Stimulated activated CD8-positive, alpha-beta memory T cell treated with anti-CD3 and anti-CD28 coated beads, Interleukin-15, amount 100 ng/mL, for 1 hour (primary cell): ENCODE results near the gene TRAP1.
"Not testable (repeated sequence)": the region's sequence is repeated elsewhere in the genome, so short reads cannot be mapped to it uniquely, and the experiment has no call there.

Experiments used
- DNase-seq: peaks from one replicate; pipeline ENCODE4 v3.0.0-alpha.2; 2020; ENCODE audit warnings: low read depth

The TRAP1 gene

DNA sequence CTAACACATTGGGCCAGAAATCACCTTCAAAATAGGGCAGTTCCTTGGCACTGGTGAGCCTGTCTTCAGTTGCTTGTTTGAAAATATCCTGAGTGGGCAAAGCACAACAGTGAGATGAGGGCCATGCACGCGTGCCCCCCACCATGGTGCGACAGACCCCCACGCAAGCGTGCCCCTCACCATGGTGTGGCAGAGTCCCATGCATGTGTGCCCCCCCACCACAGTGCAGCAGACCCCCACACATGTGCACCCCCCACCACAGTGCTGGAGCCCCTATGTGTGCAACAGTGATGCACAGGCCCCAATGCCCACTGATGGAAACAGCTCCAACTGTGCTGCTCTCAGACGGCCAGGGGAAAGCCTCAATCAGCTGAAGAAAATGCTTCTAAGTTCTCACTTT lies 18.8 kb upstream of the TRAP1 start:
- DNase-seq, result no peak

DNA sequence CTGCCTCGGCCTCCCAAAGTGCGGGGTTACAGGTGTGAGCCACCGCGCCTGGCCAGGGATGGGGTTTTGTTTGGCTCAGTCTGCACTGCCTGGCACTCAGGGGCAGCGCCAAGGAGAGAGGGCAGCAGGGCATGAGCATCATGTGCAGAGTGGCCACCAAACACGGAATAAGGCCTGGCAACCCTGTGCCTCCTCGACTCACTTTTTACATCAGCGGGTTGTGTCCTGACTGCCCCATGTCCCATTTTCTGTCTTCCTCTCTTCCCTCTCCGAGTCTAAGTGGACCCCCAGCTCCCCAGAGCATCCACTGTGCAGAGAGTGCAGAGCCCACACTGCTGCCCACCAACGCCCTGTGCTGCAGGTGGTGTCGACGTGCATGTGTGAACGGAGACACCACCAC lies 18.2 kb upstream of the TRAP1 start:
- no peak for DNase-seq

- no peak for DNase-seq
Measured at GRCh38 chr16:3734758-3735221, 17.5 kb upstream of the TRAP1 start.

DNA sequence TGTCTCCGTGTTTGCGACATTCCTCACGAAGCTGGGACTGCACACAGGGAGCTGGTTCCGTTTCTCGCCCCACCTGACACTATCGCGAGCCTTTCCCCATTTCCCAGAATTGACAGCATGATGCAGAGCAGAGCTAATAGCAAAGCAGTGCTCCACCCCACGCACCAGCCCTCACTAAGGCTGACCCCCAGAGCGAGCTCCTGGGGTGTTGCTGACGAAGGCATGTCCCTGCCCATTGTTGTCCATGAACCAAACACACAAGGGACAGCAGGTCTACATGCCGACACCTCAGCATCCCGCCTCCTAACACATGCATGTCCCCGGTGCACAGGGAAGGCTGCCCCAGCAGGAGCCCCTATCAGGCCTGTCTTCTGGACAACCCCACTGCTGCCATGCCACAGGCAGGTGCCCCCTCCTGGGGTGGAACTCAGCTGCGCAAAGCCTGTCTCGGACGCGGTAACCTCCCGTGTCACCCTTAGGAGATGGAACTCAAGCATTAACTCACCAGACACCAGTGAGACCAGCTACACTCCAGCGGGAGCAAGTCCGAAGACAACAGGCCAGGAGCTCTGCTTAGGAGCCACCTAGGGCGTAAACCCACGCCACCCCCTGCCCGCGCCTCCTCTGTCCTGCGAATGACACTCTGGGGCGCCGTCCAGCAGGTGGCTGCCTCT lies 16.9 kb upstream of the TRAP1 start:
- no peak for DNase-seq

- no peak for DNase-seq
Measured at GRCh38 chr16:3732171-3732570, 14.8 kb upstream of the TRAP1 start.

GRCh38 chr16:3731126-3731935 lies 14.0 kb upstream of the TRAP1 start:
- no peak for DNase-seq

- no peak for DNase-seq
Measured at GRCh38 chr16:3730161-3731125, 13.1 kb upstream of the TRAP1 start.

DNA sequence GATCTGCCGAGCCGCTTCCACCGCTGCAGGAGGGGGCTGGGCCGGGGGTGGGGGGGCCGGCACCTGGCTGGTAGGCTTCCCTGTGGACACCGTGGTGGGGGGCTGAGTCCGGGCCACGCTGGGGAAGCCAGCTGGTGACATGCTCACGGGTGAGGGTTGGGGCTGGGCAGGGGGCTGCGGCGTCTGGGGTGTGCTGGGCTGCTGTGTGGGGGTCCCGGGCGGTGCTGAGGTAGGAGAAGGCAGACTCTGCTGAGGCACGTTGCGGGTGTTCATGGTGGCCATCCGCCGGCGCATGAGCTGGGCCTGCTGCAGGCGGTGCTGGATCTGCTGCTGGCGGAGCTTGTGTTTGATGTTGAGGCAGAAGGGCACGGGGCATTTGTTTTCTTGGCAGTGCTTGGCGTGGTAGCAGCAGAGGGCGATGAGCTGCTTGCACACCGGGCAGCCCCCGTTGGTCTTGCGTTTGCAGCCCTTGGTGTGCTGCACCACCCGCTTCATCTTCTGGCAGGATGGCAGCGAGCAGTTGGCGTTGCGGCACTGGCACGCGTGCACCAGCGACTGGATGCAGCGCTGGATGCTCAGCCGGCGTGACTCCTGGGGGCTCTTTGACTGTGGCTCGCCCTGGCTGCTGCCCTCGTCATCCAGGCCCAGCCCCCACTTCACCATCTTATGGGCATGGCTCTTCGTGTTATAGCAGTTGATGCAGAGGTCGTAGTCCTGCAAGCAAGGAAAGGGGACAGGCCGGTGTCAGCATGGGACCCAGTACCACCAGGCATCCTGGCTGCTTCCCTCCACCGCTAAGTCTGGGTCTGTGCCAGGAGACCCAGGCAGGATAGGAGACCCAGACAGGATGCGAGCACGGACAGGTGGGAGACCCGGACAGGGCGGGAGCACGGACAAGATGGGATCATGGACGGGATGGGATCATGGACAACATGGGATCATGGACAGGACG lies 12.1 kb upstream of the TRAP1 start:
- DNase-seq, result no peak

DNA sequence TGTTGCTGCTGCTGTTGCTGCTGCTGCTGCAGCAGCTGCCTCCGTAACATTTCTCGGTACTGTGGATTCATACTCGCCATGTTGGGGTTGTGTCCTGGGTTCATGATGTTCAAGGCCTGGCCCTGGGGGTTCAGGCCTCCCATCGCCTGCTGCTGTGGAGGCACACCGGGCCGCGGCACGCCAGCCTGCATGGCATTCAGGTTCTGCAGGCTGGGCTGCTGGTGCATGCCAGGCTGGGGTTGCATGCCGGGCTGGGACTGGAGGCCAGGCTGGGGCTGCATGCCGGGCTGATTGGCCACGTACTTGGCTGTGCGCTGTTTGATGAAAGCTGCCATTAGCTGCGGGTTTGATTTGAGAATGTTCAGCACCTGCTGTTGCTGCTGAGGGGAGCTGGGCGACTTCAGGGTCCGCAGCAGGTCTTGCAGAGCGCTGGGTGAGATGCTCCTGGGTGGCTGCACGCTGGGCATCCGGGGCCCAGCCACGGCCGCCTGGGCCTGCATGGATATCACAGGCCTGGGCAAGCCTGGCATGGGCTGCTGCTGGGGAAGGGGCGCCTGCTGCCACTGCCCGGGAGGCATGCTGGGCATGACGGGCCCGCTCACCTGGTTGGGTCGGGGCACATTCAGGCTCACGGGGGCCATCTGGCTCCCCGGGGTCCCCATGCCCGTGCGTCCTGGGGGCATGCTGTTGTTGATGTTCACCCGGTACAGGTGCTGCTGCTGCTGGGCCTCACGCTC lies 11.3 kb upstream of the TRAP1 start:
- DNase-seq, result no peak

DNA sequence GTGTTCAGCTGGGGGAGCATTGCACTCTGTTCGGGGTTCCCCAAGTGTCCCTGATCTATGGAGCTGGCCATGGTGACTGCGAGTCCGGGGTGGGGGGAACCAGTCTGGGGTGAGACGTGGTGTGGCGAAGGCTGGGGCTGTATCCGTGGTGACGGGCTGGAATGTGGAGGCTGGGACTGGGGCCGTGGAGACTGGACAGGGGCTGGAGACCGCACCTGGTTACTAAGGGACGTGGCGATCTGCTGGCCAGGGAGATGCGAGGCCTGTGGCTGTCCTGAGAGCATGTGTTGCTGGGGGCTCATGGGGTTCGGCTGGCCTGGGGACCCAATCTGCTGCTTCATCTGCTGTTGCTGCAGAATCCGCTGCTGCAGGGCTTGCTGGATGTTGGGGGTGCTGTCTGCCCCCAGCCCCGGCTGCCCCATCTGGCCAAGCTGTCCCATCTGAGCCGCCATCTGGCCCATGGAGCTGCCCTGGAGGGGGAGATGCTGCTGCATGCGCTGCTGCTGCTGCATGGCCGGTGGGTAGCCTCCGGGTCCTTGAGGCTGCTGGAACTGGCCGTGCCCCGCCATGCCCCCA lies 10.6 kb upstream of the TRAP1 start:
- no peak for DNase-seq

GRCh38 chr16:3726021-3726687 lies 8.8 kb upstream of the TRAP1 start:
- DNase-seq, result no peak

GRCh38 chr16:3725276-3725675 lies 8.0 kb upstream of the TRAP1 start:
- no peak for DNase-seq

- no peak for DNase-seq
Measured at GRCh38 chr16:3722508-3722907, 5.2 kb upstream of the TRAP1 start.

GRCh38 chr16:3720418-3720817 lies 3.1 kb upstream of the TRAP1 start:
- no peak for DNase-seq

GRCh38 chr16:3718628-3719027 lies 1.3 kb upstream of the TRAP1 start:
- DNase-seq, result no peak

GRCh38 chr16:3718019-3718391 lies 681 bp upstream of the TRAP1 start:
- DNase-seq, result no peak

- DNase-seq, result no peak
Measured at GRCh38 chr16:3716831-3717234, 491 bp downstream of the TRAP1 start.

GRCh38 chr16:3715430-3715829 lies 1.9 kb downstream of the TRAP1 start:
- DNase-seq, result no peak

DNA sequence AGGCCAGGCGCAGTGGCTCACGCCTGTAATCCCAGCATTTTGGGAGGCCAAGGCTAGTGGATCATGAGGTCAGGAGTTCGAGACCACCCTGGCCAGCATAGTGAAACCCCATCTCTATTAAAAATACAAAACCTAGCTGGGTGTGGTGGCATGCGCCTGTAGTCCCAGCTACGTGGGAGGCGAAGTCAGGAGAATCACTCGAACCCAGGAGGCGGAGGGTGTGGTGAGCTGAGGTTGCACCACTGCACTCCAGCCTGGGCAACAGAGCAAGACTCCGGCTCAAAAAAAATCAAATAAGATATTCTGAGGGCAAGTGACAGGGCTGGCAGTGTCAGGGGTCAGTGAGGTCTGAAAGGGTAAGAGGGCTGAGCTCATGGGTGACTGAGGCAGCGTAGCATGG lies 2.9 kb downstream of the TRAP1 start:
- not testable (repeated sequence) for DNase-seq
